Stomach (tissue), 4 donors: ENCODE data around the gene DCLK1.

Experiments used
- CTCF ChIP-seq, 7 experiments: fragments of 450-650 bp in 4 of 7; fragments of 200-600 bp in 3 of 7; sonication (generic) in 3 of 7; IDR thresholded peaks; one replicate each; pipeline ENCODE4 v1.5.1; 2016 to 2019; ENCODE audit warnings: antibody characterized with exemption in 7 of 7, control low read depth in 2 of 7, mild to moderate bottlenecking in 1 of 7
- EP300 ChIP-seq: sonication (generic); formaldehyde crosslinking; IDR thresholded peaks from one replicate; pipeline ENCODE4 v1.6.1; 2017; ENCODE audit warnings: antibody characterized with exemption
- POLR2A ChIP-seq, 4 donors: fragments of 450-650 bp; IDR thresholded peaks; one replicate each; pipeline ENCODE4 v1.6.1; 2016; ENCODE audit warnings: antibody characterized with exemption in 4 of 4, control low read depth in 2 of 4, mild to moderate bottlenecking in 1 of 4, moderate library complexity in 1 of 4
- POLR2AphosphoS5 ChIP-seq, 3 donors: sonication (generic); formaldehyde crosslinking; IDR thresholded peaks; one replicate each; pipeline ENCODE4 v1.6.1; 2016; ENCODE audit warnings: antibody characterized with exemption in 3 of 3

GRCh38 chr13:35961461-35962220, 169.5 kb downstream of the DCLK1 start:
- TF ChIP-seq POLR2AphosphoS5 (IDR thresholded peaks at IDR 0.05) (no peak), CTCF (IDR thresholded peaks at IDR 0.05) (no peak), EP300 (no peak), POLR2A (IDR thresholded peaks at IDR 0.05) (no peak)
